Activated CD4-positive, alpha-beta T cell treated with anti-CD3 and anti-CD28 coated beads for 4 hours (primary cell): ENCODE measurements around the gene SBDS.
"Not testable (repeated sequence)": the region's sequence is repeated elsewhere in the genome, so short reads cannot be mapped to it uniquely, and the experiment has no call there.

Source experiments
- DNase-seq, 2 donors: peaks; one replicate each; pipeline ENCODE4 v3.0.0-alpha.2; 2020

Gene SBDS

GRCh38 chr7:66994051-66994450 lies 1.3 kb downstream of the SBDS start:
- DNase-seq, result not testable (repeated sequence)

DNA sequence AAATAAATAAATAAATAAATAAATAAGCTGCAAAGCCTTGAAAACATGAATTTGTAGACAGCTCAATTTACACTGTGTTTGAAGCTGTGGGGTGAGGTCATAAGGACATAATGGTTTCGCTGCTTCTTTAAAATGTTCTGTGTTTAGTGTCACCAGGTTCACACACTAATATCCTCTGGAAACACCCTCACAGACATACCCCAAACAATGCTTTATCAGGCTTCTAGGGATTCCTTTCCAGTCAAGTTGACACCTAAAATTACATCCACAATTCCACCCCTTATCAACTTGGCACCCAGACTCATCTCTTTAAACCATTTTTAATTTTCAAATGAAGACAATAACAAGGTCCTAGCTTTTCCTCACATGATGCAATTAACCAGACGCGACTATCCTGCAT lies 5.8 kb downstream of the SBDS start:
- not testable (repeated sequence) for DNase-seq

DNA sequence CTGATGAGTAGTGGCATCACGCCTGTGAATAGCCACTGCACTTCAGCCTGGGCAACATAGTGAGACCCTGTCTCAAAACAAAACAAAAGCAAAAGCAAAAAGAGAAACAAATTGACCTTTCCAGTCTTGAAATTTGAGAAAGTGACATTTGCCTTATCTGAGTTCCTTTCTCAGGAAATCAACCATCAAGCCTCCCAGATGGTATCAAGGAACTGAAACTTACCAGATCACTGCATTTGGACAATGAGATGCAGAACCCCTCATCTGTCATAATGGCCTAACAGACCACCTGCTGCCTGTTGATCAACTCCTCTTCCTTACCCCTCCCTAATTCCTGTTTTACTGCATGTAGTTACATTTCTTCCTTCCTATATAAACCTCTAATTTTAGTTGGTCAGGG lies 15.1 kb downstream of the SBDS start:
- DNase-seq, result not testable (repeated sequence)

DNA sequence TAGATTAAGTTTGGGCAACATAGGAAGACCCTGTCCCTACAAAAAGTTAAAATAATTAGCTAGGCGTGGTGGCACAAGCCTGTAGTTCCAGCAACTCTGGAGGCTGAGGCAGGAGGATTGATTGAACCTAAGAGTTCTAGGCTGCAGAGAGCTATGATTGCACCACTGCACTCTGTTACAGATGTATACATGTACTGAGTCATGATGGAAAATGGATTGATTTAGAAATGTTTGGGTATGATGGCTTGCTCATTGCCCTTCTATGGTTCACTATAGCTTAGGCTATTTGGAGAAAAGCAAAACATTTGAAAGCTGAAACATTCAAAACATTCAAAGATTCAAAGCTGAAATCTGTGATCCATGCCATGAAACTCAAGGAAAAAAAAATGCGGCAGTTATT lies 16.4 kb downstream of the SBDS start:
- DNase-seq, result not testable (repeated sequence)

DNA sequence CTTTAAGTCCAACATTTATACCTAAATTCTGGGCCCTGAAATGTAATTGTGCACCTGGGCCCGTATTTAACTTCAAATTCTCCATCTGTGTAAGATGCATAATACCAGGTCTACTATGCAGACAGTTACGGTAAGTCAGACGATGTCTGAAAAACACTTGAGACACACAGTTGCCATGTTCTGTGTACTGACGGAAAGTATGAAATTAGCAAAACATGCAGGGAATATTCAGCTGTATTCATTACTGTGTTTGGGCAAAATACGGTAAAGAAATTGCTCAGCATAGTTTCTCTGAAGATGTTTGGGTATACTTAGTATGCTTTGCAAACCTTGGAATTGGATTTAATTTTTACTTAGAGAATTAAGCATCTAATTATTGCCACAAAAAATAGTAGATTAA lies 17.1 kb downstream of the SBDS start:
- not testable (repeated sequence) for DNase-seq

GRCh38 chr7:66974986-66975590 lies 20.3 kb downstream of the SBDS start:
- no peak for DNase-seq

DNA sequence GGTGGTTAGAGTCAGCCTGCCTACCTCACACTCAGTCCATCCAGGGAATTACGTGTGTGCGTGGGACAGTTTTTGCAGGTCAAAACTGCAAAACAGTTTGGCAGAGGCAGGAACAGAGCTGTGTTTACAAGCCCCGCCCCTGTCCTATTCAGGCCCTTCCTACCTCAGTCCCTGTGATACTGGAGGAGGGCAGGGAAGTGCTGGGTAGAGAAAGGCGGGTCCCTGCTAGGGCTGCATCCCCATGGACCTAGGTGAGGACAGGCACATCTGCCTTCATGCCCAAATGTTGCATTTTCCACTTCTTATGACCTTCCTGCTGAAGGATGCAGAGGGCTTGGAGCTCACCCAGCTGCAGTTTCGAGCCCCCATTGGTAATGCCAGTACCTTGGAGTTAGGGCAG lies 25.1 kb downstream of the SBDS start:
- no peak for DNase-seq

GRCh38 chr7:66969001-66969400 lies 26.4 kb downstream of the SBDS start:
- not testable (repeated sequence) for DNase-seq

DNA sequence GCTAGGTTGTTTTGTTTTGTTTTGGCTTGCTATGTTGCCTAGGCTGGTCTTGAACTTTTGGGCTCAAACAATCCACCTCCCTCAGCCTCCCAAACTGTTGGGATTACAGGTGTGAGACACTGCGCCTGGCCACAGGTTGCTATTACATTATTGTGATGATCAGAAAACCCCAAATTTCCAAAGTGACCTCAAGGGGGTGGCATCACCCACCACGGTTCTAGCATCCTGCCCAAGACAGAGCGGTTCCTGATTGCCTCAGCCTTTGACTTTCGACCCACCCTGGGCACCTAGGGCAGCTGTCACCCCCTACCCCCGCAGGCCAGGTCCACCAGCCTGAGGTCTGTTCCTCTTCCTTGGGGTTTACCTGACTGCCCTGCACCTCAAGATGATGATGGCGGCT lies 28.4 kb downstream of the SBDS start:
- no peak for DNase-seq

GRCh38 chr7:66964411-66964810 lies 31.0 kb downstream of the SBDS start:
- no peak for DNase-seq

DNA sequence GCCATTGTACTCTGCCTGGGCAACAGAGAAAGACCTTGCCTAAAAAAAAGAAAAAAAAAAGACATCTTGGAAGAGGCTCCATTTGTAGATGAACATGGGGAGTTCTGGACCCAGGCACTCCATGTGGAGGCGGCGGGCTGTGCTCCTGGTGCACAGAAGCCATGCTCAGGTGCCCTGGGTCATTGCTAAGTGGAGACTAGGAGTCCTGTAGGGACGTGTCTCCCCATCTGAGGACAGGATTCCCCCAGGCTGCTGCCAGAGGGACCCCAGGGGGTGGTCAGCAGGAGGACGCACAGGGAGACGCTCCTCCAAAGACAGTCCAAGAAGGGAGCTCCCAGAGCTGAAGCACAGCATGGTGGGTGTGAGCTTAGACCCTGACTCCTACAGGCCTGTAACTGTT lies 34.3 kb downstream of the SBDS start:
- DNase-seq, result no peak

GRCh38 chr7:66960192-66960591 lies 35.2 kb downstream of the SBDS start:
- DNase-seq, result no peak

DNA sequence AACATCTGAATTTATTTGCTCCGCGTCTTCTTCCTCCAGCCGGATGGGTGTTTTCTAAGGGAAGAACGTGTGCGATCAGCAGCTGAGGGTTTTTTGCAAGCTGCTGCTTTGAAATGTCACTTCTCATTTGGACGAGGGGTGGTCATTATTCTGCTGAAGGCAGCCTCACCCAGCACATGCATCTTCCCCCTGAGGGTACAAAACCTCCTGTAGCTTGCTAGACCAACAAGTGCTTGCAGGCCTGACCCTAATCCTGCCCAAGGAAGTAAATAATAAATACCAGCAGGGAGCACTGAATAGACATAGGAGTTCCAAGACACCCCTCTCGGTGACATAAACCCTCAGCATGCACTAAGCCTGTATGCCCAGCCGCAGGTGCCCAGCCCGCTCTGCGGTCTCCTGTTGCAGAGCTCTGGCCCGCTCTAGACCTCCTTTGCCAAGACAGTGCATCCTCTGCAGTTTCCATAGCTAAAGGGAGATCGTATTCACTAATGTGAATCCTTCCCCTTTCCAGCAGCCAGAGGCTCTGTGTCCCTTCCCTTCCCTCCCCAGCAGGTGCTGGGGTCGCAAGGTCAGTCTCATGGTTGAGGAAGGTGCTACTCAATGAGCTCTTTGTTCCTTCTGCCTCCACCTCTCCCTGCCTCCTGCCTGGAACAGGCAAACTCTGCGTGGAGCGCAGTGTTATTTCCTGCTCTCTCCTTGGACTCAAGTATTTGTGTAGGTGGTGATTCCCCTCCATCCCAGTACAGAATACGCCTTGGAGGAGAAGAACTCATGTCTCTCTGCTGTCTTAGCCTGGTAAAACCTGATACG lies 36.6 kb downstream of the SBDS start:
- no peak for DNase-seq

DNA sequence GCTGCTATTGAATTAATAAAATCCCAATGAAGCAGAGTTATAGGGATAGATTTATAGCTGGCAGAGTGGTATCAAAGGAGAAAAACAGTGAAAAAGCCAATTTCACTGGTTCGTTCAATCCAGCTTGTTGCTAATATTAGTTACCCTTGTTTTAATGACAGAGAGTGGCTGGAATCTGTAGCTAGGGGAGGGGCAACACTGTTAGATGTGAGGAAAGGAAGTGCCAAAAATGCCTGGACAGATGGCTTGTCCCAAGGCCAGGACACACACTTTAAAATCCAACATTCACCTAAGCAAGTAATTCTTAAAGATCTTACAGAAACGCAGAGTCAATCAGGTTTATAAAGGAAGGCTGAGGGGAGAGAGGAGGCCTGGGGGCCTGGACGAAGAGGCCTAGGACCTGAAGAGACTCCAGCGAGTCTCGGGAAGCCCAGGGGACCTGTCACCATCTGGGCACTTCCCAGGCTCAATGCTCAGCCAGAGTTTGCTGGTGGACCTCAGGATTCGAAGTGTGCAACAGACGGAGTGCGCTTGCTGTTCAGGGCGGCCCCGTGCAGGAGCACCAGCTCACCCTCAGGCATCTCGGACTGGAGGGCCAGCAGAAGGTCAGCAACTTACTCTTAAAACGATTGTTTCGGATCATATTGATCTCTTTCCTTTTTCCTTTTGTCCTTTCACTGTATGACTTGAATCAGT lies 37.6 kb downstream of the SBDS start:
- DNase-seq, result no peak

- no peak for DNase-seq
These were observed 42.4 kb downstream of the SBDS start for GRCh38 chr7:66953044-66953427.

- DNase-seq, result no peak
These were observed 42.9 kb downstream of the SBDS start for GRCh38 chr7:66952343-66953043.

DNA sequence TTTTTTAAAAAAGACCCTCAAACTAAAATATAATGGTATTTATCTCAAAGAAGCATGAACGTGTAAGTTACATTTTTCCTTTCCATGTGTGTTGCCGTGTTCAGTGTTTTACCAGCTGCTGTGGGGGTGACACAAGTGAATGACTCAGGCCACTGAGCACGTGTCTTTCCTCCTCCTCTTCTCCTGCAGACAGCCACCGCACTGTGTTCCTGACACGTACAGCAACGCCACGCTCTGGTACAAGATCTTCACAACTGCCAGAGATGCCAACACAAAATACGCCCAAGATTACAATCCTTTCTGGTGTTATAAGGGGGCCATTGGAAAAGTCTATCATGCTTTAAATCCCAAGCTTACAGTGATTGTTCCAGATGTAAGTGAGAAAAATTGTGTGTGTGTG lies 44.6 kb downstream of the SBDS start:
- DNase-seq, result no peak

DNA sequence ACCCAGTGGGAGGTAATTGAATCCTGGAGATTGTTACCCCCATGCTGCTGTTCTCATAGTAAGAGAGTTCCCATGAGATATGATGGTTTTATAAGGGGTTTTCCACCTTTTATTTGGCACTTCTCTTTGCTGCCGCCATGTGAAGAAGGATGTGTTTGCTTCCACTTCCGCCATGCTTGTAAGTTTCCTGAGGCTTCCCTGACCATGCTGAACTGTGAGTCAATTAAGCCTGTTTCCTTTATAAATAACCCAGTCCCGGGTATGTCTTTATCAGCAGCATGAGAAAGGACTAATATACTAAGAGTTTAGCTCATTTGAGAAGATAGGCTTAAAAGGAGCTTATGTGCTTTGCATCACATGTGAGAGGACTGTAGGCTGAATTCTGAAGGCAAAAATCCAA lies 45.1 kb downstream of the SBDS start:
- DNase-seq, result no peak

DNA sequence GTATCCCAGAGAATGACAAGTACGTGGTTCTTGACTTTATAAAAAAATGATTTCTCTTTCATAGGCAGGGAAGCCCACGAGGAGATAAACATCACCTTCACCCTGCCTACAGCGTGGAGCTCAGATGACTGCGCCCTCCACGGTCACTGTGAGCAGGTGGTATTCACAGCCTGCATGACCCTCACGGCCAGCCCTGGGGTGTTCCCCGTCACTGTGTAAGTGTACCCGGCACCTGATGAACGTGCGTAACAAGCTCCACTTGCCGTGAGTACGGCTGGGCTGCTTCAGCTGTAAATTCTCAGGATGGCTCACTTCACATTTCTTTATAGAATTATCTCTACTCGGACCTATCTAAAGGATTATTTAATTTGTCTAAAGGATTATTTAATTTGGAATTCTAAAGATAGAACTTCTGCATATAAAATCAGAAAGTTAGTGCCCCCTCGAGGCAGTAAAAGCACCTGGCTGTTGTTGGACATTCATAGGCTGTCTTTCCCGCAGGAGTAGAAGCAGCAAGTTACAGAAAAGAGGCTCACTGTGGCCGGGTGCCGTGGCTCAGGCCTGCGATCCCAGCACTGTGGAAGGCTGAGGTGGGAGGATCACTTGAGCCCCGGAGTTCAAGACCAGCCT lies 46.8 kb downstream of the SBDS start:
- no peak for DNase-seq

- DNase-seq, result no peak
These were observed 48.8 kb downstream of the SBDS start for GRCh38 chr7:66946545-66946944.

GRCh38 chr7:66939325-66939724 lies 56.1 kb downstream of the SBDS start:
- DNase-seq, result no peak

DNA sequence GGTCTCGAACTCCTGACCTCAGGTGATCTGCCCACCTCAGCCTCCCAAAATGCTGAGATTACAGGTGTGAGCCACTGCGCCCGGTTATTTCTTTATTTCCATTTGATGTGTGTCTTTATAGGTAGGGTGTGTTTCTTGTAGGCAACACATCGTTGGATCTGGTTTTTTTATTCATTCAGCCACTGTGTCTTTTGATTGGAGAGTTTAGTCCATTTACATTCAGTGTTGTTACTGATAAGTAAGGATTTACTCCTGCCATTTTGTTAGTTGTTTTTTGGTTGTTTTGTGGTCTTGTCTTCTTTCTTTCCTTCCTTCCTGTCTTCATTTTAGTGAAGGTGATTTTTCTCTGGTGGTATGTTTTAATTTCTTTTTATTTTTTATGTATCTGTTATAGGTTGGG lies 57.4 kb downstream of the SBDS start:
- DNase-seq, result no peak
